ENCODE data around the gene APBA2. TPM values are rescaled to one million over a fixed set of nuclear protein-coding genes. Genes with fewer than 3 reads are reported as not detected.

Gene APBA2
- total and polyA plus RNA-seq, 7 donors: 0.06 to 0.36 (median 0.08) TPM; not detected in 2

DNA sequence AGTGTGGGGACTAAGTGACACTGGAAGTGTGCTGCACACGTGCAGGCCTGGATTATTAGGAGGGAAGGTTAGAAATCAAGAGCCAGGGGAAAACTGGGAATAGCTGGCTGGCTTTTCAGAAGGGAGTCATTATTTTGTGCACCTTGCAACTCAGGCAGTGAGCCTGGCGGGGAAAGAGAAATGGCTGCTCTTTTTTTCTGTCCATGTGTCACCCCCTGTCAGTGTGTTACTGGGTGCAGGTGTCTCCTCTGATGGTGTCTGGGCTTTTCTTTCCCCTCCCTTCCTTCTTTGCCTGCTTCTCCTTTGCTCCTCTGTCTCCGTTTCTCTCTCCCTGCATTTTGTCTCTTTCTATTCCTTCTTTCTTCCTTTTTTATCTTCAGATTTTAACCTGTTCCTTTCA is 130.7 kb downstream of the APBA2 start:
- H3K27ac ChIP-seq: no peak overlapping the region
- no peaks in the 10 kb centered on the region for H3K27me3 ChIP-seq (ENCODE audit: insufficient read depth in 3 of 3, low read length in 2 of 3)
- no peaks in the 10 kb centered on the region for H3K36me3 ChIP-seq (ENCODE audit: insufficient read depth in 1 of 2, low read depth in 1 of 2)
- intact Hi-C loops (cut with DNase I): no loop called here
- H3K4me1 ChIP-seq: no peaks in the 10 kb centered on the region
- DNase-seq (no peak), ATAC-seq (no peak)
- 59 to 76% (median 67%) methylated on average over 3 of the region's 3 CpGs for WGBS, 3 donors
- TF ChIP-seq, protein P1, sequence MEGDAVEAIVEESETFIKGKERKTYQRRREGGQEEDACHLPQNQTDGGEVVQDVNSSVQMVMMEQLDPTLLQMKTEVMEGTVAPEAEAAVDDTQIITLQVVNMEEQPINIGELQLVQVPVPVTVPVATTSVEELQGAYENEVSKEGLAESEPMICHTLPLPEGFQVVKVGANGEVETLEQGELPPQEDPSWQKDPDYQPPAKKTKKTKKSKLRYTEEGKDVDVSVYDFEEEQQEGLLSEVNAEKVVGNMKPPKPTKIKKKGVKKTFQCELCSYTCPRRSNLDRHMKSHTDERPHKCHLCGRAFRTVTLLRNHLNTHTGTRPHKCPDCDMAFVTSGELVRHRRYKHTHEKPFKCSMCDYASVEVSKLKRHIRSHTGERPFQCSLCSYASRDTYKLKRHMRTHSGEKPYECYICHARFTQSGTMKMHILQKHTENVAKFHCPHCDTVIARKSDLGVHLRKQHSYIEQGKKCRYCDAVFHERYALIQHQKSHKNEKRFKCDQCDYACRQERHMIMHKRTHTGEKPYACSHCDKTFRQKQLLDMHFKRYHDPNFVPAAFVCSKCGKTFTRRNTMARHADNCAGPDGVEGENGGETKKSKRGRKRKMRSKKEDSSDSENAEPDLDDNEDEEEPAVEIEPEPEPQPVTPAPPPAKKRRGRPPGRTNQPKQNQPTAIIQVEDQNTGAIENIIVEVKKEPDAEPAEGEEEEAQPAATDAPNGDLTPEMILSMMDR (IDR thresholded peaks at IDR 0.05): no peak
- no peaks in the 10 kb centered on the region for H3K9me3 ChIP-seq
- no peak overlapping the region for H3K4me3 ChIP-seq

DNA sequence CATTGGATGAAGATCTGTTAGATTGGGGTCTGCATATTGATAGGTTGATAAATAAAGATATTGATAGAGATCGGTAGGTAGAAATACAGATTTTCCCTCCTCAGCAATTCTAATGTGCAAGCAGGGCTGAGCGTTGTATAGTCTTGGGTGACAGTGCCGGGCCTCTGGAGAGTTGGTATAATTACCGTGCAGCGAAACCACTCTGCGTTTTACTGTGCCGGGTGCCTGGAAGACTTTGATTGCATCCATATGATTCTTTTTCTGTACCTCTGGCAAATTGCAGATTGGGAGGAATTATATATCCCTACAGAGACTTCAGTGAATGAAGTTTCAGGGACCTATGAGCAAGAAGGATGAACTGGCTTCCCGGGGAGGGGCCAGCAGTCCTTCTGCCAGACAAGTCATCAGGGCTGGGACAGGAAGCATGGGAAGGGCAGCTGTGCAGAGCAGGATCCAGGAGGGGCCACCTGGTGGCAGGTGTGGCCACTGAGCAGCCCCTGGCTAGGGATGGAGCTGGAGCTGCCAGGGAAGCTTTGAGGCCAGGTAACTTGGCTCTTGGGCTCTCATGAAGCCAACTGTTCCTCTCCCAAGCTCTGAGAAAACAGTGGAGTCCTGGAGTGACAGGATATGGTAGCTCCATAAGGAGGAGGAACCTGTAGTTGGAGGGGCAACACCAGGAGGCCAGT is 132.5 kb downstream of the APBA2 start:
- Histone ChIP-seq H3K27ac (no peak overlapping the region), H3K27me3 (ENCODE audit: insufficient read depth in 3 of 3, low read length in 2 of 3) (no peaks in the 10 kb centered on the region), H3K9me3 (no peaks in the 10 kb centered on the region), H3K36me3 (ENCODE audit: insufficient read depth in 1 of 2, low read depth in 1 of 2) (no peaks in the 10 kb centered on the region), H3K4me1 (no peaks in the 10 kb centered on the region), H3K4me3 (no peak overlapping the region)
- ATAC-seq (no peak), DNase-seq (no peak)
- WGBS, 3 donors: 55 to 71% (median 56%) methylated on average over 8 of the region's 8 CpGs
- intact Hi-C loops (cut with DNase I): no loop called here
- TF ChIP-seq, protein P1 (IDR thresholded peaks at IDR 0.05): no peak

DNA sequence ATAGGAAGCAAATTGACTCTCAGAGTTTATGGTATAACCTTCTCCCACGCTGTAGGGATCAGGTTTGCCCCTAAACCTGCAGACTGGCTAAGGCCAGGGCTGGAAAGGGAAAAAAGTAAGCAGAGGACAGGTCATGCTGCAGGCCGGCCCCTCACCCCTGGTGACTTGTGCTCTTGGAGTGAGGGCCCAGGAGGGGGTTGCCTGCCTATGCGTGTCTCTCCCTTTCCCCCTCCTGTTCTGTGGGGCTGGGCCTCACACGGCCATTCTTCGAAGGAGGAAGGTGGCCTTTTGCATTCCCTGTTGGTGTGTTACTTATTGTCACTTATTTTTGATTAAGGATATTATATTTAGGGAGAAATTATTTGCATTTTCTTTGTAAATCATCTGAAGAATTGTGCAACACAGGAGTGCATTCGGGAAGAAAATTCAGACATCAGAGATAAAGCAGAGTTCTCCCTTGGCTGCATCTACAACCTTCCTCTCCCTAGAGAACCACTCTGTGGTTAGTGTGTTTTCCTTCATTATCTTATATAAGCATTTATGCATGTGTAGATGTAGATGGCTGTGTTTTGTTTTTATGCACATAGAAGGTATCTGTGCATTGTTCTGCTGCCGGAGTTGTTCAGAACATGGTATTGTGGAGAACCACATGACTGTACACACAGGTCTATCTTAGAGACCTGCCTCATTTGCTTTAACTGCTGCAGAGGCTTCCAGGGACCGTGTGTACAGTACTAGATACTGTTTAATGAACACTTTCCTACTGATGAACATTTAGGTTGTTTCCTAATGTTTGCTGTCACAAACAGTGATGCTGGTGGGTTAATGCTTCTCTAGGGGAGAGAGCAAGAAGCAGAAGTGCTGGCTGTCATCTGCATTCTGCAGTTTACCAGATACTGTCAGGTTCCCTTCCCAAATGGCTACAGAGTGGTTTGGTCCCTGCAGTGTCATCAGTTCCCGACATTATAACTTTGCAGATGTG is 133.5 kb downstream of the APBA2 start:
- TF ChIP-seq, protein P1 (IDR thresholded peaks at IDR 0.05): no peak
- intact Hi-C loops (cut with DNase I): no loop called here
- 63 to 70% (median 64%) methylated on average over 9 of the region's 9 CpGs for WGBS, 3 donors
- H3K36me3 ChIP-seq (ENCODE audit: insufficient read depth in 1 of 2, low read depth in 1 of 2): no peaks in the 10 kb centered on the region
- no peaks in the 10 kb centered on the region for H3K9me3 ChIP-seq
- ATAC-seq: no peak
- no peaks in the 10 kb centered on the region for H3K27me3 ChIP-seq (ENCODE audit: insufficient read depth in 3 of 3, low read length in 2 of 3)
- H3K27ac ChIP-seq: no peak overlapping the region
- no peaks in the 10 kb centered on the region for H3K4me1 ChIP-seq
- no peak overlapping the region for H3K4me3 ChIP-seq
- DNase-seq: no peak

DNA sequence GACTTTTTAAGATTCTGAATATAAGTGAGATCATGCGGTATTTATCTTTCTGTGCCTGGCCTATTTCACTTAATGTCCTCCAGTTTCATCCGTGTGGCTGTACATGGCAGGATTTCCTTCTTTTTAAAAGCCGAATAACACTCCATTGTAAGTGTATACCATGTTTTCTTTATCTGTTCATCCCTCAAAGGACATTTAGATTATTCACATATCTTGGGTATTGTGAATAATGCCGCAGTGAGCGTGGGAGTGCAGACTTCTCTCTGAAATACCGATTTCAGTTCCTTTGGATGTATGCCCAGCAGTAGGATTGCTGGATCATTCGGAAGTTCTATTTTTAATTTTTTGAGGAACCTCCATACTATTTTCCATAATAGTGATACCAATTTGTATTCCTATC is 136.1 kb downstream of the APBA2 start:
- H3K4me3 ChIP-seq: no peak overlapping the region
- H3K36me3 ChIP-seq (ENCODE audit: insufficient read depth in 1 of 2, low read depth in 1 of 2): no peaks in the 10 kb centered on the region
- intact Hi-C loops (cut with DNase I): no loop called here
- no peak overlapping the region for H3K27ac ChIP-seq
- H3K27me3 ChIP-seq (ENCODE audit: insufficient read depth in 3 of 3, low read length in 2 of 3): no peaks in the 10 kb centered on the region
- DNase-seq (no peak), ATAC-seq (no peak)
- no peaks in the 10 kb centered on the region for H3K9me3 ChIP-seq
- no peaks in the 10 kb centered on the region for H3K4me1 ChIP-seq
- whole genome bisulfite sequencing, 3 donors: 73 to 79% (median 77%) methylated on average over 7 of the region's 7 CpGs
- TF ChIP-seq, protein P1 (IDR thresholded peaks at IDR 0.05): no peak

Measured in psoas muscle (tissue), 8 donors.